Type B pancreatic cell (in vitro differentiated cells): ENCODE measurements around the gene SS18. TPM values are rescaled to one million over a fixed set of nuclear protein-coding genes. Genes with fewer than 3 reads are reported as not detected.
A peak's percentile ranks its signal among the peaks of the same experiment; 100 is the strongest.

ENCODE experiments used
- DNase-seq: peaks from one replicate; pipeline ENCODE4 v3.0.0; 2021; ENCODE audit warnings: mixed read lengths; ENCODE audit not compliant: unreplicated experiment; ENCODE audit errors: extremely low spot score
- H3K27ac Mint-ChIP-seq: 2 replicates; pipeline ENCODE4 v1.8.0; 2021; ENCODE audit warnings: mild to moderate bottlenecking, mixed read lengths
- H3K27me3 Mint-ChIP-seq: 2 replicates; pipeline ENCODE4 v1.8.0; 2021; ENCODE audit warnings: mixed read lengths
- H3K36me3 Mint-ChIP-seq: 2 replicates; pipeline ENCODE4 v1.8.0; 2021; ENCODE audit warnings: mixed read lengths
- H3K4me1 Mint-ChIP-seq: one replicate; pipeline ENCODE4 v1.8.0; 2021; ENCODE audit warnings: mixed read lengths; ENCODE audit not compliant: unreplicated experiment
- H3K4me3 Mint-ChIP-seq: 2 replicates; pipeline ENCODE4 v1.8.0; 2021; ENCODE audit warnings: mild to moderate bottlenecking, mixed read lengths
- H3K9me3 Mint-ChIP-seq: 2 replicates; pipeline ENCODE4 v1.8.0; 2021; ENCODE audit warnings: mixed read lengths
- total RNA-seq: library from RNA; stranded (reverse); gene quantifications from 2 replicates; pipeline ENCODE4 v1.2.1, GENCODE V29; 2021; ENCODE audit warnings: low replicate concordance
- TF ChIP-seq, protein P1 (sequence below): fragments of 200-600 bp; sonication (generic); conservative IDR thresholded peaks from 2 replicates; pipeline ENCODE4 v1.5.0; 2021; ENCODE audit warnings: antibody characterized with exemption, mild to moderate bottlenecking

Gene SS18
- total RNA-seq, 1 donor from 2014 or later: 85.7 TPM

DNA sequence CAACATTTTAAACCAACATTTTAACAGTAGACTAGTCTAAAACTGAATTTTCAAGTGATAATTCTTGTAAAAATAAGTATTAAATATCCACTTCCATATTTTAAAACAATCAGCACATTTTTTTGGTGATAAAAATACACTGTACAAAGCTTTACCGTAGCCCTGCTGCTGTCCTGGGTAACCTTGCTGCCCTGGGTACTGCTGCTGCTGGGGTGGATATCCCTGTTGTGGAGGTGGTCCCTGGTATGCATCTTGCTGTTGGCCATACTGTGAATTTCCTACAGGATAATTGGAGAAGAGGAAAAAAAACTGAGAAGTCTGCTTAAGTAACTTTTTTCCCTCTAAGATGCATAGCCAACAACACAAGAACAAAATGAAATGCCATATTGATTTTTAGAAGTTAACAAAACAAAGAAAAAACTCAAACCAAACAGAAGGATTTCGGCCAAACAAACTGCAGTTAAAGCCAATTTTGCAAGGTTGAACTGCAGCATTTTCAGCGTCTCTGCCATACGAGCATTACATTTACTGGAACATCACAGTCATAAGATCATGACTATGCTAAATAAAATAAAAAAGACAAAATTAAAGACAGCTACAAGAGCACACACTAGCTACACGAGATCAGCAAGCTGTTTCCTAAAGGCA, 55.4 kb downstream of the SS18 start:
- DNase-seq: no peak
- Mint-ChIP-seq H3K36me3 (peaks cover 56% of the 10 kb centered on the region), H3K4me3 (no peak overlapping the region), H3K27ac (no peak overlapping the region), H3K27me3 (no peaks in the 10 kb centered on the region), H3K9me3 (no peaks in the 10 kb centered on the region), H3K4me1 (no peaks in the 10 kb centered on the region)
- TF ChIP-seq, protein P1, sequence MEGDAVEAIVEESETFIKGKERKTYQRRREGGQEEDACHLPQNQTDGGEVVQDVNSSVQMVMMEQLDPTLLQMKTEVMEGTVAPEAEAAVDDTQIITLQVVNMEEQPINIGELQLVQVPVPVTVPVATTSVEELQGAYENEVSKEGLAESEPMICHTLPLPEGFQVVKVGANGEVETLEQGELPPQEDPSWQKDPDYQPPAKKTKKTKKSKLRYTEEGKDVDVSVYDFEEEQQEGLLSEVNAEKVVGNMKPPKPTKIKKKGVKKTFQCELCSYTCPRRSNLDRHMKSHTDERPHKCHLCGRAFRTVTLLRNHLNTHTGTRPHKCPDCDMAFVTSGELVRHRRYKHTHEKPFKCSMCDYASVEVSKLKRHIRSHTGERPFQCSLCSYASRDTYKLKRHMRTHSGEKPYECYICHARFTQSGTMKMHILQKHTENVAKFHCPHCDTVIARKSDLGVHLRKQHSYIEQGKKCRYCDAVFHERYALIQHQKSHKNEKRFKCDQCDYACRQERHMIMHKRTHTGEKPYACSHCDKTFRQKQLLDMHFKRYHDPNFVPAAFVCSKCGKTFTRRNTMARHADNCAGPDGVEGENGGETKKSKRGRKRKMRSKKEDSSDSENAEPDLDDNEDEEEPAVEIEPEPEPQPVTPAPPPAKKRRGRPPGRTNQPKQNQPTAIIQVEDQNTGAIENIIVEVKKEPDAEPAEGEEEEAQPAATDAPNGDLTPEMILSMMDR: no peak

DNA sequence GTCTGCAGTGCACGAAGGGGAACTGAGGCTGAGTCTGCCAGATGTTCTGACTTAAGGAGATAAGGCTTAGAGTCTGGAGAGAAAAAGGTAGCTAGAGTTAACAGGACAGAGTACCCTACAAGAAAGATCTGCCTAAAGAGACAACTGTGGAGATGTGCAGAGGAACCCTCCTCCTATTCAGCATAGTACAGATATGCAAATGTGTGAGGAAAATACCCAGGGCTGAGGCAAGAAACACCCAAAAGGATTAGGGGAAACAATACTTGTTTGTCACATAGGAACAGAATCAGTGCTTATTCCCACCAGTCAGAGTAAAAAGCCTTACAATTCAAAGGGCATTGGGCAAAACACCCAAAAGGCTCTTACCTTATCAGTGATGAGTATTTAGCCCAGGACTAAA, 67.8 kb downstream of the SS18 start:
- H3K4me1 Mint-ChIP-seq: no peaks in the 10 kb centered on the region
- no peaks in the 10 kb centered on the region for H3K27me3 Mint-ChIP-seq
- peaks cover 66% of the 10 kb centered on the region for H3K36me3 Mint-ChIP-seq
- TF ChIP-seq, protein P1: no peak
- H3K27ac Mint-ChIP-seq: no peak overlapping the region
- no peak overlapping the region for H3K4me3 Mint-ChIP-seq
- no peaks in the 10 kb centered on the region for H3K9me3 Mint-ChIP-seq
- no peak for DNase-seq

DNA sequence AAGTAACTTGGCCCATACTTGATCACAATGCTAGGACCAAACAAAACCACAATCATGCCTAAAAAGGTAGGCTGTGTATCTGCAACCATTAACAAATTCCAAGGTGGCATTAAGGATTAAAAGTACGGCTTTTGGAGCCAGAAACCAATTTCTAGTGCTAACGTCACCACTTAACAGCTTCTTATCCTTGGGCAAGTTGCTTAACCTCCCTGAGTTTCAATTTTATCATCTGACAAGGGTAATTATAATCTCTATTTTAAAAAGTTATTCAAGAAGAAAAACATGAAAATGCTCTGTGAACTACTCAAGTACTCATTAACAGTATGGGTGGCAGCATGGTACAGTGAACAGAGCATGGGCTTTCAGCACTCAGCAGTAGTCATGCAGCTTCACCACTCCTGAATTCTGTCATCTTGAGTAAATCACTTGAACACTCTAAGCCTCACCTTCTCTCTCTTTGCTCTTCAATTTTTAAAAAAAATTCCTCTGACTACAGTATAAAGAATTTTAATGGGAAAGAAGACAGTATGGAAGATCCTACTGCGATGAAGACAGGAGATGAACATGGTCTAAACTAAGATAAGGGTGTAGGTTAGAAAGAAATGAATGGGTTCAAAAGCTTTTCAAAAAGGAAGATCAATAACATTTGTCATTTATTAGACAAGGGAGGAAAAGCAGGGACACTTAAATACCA, 69.2 kb downstream of the SS18 start:
- Mint-ChIP-seq H3K27me3 (no peaks in the 10 kb centered on the region), H3K4me3 (no peak overlapping the region), H3K36me3 (peaks cover 69% of the 10 kb centered on the region), H3K4me1 (no peaks in the 10 kb centered on the region), H3K27ac (no peak overlapping the region), H3K9me3 (no peaks in the 10 kb centered on the region)
- no peak for DNase-seq
- TF ChIP-seq, protein P1: no peak

DNA sequence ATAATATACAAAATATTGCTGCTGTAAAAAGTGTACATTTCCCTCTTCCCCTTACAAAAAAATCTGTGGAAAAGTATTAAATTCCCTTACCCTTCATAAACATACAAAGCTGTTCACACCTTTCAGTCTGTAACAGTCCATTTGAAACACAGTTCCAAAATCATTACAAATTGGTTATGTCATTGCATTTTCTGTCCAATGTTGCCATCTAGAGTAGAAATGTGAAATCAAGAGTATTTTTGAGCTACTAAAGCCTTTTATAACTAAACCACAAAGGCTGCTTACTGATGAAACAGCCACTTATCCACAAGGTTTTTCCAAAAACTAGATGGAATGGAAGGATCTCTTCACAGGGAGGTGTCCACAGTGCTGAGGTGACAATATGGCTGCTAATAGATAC, 72.5 kb downstream of the SS18 start:
- Mint-ChIP-seq H3K4me1 (no peaks in the 10 kb centered on the region), H3K27me3 (no peaks in the 10 kb centered on the region), H3K27ac (no peak overlapping the region), H3K9me3 (no peaks in the 10 kb centered on the region), H3K4me3 (no peak overlapping the region), H3K36me3 (peaks cover 45% of the 10 kb centered on the region)
- DNase-seq: no peak
- TF ChIP-seq, protein P1: peak; percentile 47

DNA sequence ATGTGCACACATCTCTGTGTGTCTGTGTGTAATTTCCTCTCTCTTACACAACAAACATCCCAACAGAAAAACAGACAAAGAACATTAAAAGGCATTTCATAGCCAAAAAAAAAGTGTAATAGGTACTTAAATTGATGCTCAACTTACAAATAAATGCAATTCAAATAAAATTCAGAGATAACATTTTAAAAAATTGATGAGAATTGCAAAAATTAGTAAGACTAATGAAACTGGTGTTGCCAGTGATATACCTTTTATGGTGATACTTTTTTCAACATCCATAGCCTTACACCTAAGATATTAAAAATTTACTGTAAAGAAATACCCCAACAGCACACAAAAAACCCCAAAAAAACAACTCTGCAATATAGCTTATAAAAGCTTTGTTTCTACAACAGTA, 76.0 kb downstream of the SS18 start:
- Mint-ChIP-seq H3K27me3 (no peaks in the 10 kb centered on the region), H3K9me3 (no peaks in the 10 kb centered on the region), H3K4me3 (no peak overlapping the region), H3K36me3 (peaks cover 37% of the 10 kb centered on the region), H3K4me1 (no peaks in the 10 kb centered on the region), H3K27ac (no peak overlapping the region)
- DNase-seq: no peak
- TF ChIP-seq, protein P1: no peak
